SK-N-SH treated with all-trans-retinoic acid at 6 μM for 48 hours (cell line): ENCODE measurements around the gene ANKFN1.

Source experiments
- ARNTL ChIP-seq: fragments of 450-650 bp; formaldehyde crosslinking; IDR thresholded peaks from 2 replicates; pipeline ENCODE4 v1.5.0; 2020; ENCODE audit warnings: low read depth, mild to moderate bottlenecking, moderate library complexity, borderline replicate concordance
- GLIS3 ChIP-seq: fragments of 250-450 bp; sonication (Bioruptor Pico); IDR thresholded peaks from 2 replicates; pipeline ENCODE4 v1.5.0; 2020; ENCODE audit warnings: mild to moderate bottlenecking, moderate library complexity
- PATZ1 ChIP-seq: fragments of 250-450 bp; sonication (Bioruptor Pico); IDR thresholded peaks from 2 replicates; pipeline ENCODE4 v1.8.0; 2020; ENCODE audit warnings: mild to moderate bottlenecking, moderate library complexity, borderline replicate concordance
- PPARA ChIP-seq: fragments of 250-450 bp; sonication (Bioruptor Pico); IDR thresholded peaks from 2 replicates; pipeline ENCODE4 v1.5.0; 2020; ENCODE audit warnings: mild to moderate bottlenecking, borderline replicate concordance
- RARB ChIP-seq: fragments of 250-450 bp; sonication (Bioruptor Pico); IDR thresholded peaks from 2 replicates; pipeline ENCODE4 v1.8.0; 2021; ENCODE audit warnings: mild to moderate bottlenecking, moderate library complexity
- ZFP3 ChIP-seq: fragments of 250-450 bp; sonication (Bioruptor Pico); IDR thresholded peaks from 2 replicates; pipeline ENCODE4 v1.5.0; 2020; ENCODE audit warnings: mild to moderate bottlenecking, moderate library complexity
- ZNF565 ChIP-seq: fragments of 450-650 bp; formaldehyde crosslinking; conservative IDR thresholded peaks from 2 replicates; pipeline ENCODE4 v1.5.0; 2020; ENCODE audit warnings: low read depth, mild to moderate bottlenecking, moderate library complexity
- ZNF8 ChIP-seq: fragments of 450-650 bp; formaldehyde crosslinking; IDR thresholded peaks from 2 replicates; pipeline ENCODE4 v1.5.0; 2020; ENCODE audit warnings: mild to moderate bottlenecking, moderate library complexity

- no peak for TF ChIP-seq ZNF8 (CRISPR knock-in tag)
- TF ChIP-seq ARNTL (CRISPR knock-in tag), result no peak
- no peak for TF ChIP-seq PPARA (CRISPR knock-in tag)
- no peak for TF ChIP-seq RARB (CRISPR knock-in tag)
- no peak for TF ChIP-seq GLIS3 (CRISPR knock-in tag)
- no peak for TF ChIP-seq PATZ1 (CRISPR knock-in tag)
- no peak for TF ChIP-seq ZFP3
- no peak for TF ChIP-seq ZNF565
Observed at GRCh38 chr17:56549501-56549900, 396.2 kb downstream of the ANKFN1 start.
